Activated naive CD8-positive, alpha-beta T cell treated with anti-CD3 and anti-CD28 coated beads, Interleukin-2, amount 10 ng/mL, durations not matched to agents 7 days and 5 days (primary cell): ENCODE results near the gene ZNF563. TPM values are rescaled to one million over a fixed set of nuclear protein-coding genes. Genes with fewer than 3 reads are reported as not detected.

ENCODE experiments used
- ATAC-seq: fragments of 150-1000 bp; cut with Tn5 transposase; one replicate; pipeline ENCODE4 v1.10.0; 2021; ENCODE audit warnings: low read depth, moderate library complexity
- POLR2A ChIA-PET: fragments of 350-600 bp; sonication (Branson Sonifier 250); formaldehyde crosslinking; loops from one replicate; lab custom pipeline; 2021; ENCODE audit warnings: antibody characterized with exemption; lab: Charles Lee
- DNase-seq: peaks from one replicate; pipeline ENCODE4 v3.0.0; 2021
- H3K27ac Mint-ChIP-seq: one replicate; pipeline ENCODE4 v1.8.0; 2022; ENCODE audit warnings: mild to moderate bottlenecking, mixed read lengths
- H3K27me3 Mint-ChIP-seq: one replicate; pipeline ENCODE4 v1.8.0; 2022; ENCODE audit warnings: mild to moderate bottlenecking, moderate library complexity, mixed read lengths
- H3K36me3 Mint-ChIP-seq: one replicate; pipeline ENCODE4 v1.8.0; 2021; ENCODE audit warnings: mild to moderate bottlenecking, mixed read lengths
- H3K4me1 Mint-ChIP-seq: one replicate; pipeline ENCODE4 v1.8.0; 2021; ENCODE audit warnings: mixed read lengths
- H3K4me3 Mint-ChIP-seq: one replicate; pipeline ENCODE4 v1.8.0; 2022; ENCODE audit warnings: mild to moderate bottlenecking, moderate library complexity, mixed read lengths
- H3K9me3 Mint-ChIP-seq: one replicate; pipeline ENCODE4 v1.8.0; 2021; ENCODE audit warnings: mixed read lengths
- total RNA-seq, 2 experiments: library from RNA; stranded (reverse); gene quantifications; one replicate each; pipeline ENCODE4 v1.2.3, GENCODE V29; 2021

The ZNF563 gene
- total RNA-seq, 2 experiments from 2014 or later: 5.2 to 6.3 TPM

DNA sequence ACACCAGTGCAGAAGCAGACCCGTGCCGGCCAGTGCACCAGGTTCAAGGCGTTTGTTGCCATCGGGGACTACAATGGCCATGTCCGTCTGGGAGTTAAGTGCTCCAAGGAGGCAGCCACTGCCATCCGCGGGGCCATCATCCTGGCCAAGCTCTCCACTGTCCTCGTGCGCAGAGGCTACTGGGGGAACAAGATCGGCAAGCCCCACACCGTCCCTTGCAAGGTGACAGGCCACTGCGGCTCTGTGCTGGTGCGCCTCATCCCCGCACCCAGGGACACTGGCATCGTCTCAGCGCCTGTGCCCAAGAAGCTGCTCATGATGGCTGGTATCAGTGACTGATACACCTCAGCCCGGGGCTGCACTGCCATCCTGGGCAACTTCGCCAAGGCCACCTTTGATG is 48.8 kb downstream of the ZNF563 start:
- POLR2A ChIA-PET: no interaction called here
- no peak overlapping the region for H3K4me3 Mint-ChIP-seq
- DNase-seq (no peak), ATAC-seq (no peak)
- no peaks in the 10 kb centered on the region for H3K27me3 Mint-ChIP-seq
- peaks cover 18% of the 10 kb centered on the region for H3K9me3 Mint-ChIP-seq
- H3K27ac Mint-ChIP-seq: no peak overlapping the region
- H3K4me1 Mint-ChIP-seq: peaks cover 10% of the 10 kb centered on the region
- peaks cover 83% of the 10 kb centered on the region for H3K36me3 Mint-ChIP-seq

DNA sequence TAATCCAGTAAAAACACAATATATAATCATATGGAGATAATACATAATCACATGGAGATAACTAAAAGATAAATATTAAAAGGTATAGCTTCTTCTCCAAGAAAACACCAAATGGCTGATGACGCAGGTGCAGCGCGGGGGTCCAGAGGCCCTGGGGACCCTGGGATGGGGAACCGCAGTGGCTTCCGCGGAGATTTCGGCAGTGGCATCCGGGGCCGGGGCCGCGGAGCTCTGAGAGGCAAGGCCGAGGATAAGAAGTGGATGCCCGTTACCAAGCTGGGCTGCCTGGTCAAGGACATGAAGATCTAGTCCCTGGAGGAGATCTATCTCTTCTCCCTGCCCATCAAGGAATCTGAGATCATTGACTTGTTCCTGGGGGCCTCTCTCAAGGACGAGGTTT is 49.2 kb downstream of the ZNF563 start:
- POLR2A ChIA-PET: no interaction called here
- Mint-ChIP-seq H3K9me3 (peaks cover 18% of the 10 kb centered on the region), H3K36me3 (peaks cover 85% of the 10 kb centered on the region), H3K4me3 (no peak overlapping the region), H3K27me3 (no peaks in the 10 kb centered on the region), H3K27ac (no peak overlapping the region), H3K4me1 (peaks cover 6% of the 10 kb centered on the region)
- ATAC-seq: no peak
- DNase-seq: no peak

DNA sequence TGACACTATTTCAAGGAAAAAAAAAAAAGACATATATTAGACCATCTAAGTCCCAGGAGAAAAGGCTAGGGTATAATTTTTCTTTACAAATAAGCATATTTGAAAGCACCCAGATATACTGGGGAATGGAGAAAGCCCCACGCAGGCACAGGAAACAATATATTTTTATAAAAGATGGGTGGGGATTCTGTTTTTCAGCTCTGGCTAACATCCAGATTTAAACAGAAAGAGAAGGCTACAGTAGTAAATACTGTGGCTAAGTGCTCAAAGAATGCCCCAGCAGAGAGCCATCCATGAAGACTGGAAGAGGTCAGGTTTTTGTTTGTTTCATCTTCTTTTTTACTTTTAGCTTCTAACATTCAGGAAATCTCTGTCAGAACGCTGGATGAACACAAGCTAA is 54.7 kb downstream of the ZNF563 start:
- Mint-ChIP-seq H3K27me3 (no peaks in the 10 kb centered on the region), H3K36me3 (peaks cover 83% of the 10 kb centered on the region), H3K27ac (no peak overlapping the region), H3K4me3 (no peak overlapping the region), H3K4me1 (no peaks in the 10 kb centered on the region), H3K9me3 (peaks cover 37% of the 10 kb centered on the region)
- POLR2A ChIA-PET: interaction anchor here (0.6 kb wide), 1 partner anchor 253 kb away, joined by 3 read pairs; no protein-coding TSS in a partner anchor
- DNase-seq (no peak), ATAC-seq (no peak)

DNA sequence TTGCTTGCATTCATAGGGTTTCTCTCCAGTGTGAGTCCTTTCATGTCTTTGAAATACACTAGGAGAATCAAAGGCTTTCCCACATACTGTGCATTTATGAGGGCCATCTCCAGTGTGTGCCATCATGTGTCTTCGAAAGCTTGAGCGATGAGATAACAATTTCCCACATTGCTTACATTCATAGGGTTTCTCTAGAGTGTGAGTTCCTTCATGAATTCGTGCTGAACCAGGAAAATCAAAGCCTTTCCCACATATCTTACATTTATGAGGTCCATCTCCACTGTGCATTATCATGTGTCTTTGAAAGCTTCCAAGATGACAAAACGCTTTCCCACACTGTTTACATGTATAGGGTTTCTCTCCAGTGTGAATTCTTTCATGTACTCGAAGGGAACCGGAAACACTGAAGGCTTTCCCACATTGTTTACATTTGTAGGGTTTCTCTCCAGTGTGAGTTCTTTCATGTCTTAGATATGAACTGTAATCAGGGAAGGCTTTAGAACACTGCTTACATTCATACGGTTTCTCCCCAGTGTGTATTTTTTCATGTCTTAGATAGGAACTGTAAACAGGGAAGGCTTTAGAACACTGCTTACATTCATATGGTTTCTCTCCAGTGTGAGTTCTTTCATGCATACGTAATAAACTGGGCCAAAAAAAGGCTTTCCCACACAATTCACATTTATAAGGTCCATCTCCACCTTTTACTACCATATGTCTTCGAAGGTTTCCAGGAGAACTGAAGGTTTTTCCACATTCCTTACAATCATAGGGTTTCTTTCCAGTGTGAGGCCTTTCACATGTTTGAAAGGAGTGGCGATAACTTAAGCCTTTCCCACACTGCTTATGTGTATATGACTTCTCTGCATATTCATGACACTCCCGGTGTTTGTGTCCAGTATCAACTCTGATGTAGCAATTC is 60.2 kb downstream of the ZNF563 start:
- DNase-seq: no peak
- no peak overlapping the region for H3K27ac Mint-ChIP-seq
- no peaks in the 10 kb centered on the region for H3K27me3 Mint-ChIP-seq
- POLR2A ChIA-PET: no interaction called here
- H3K36me3 Mint-ChIP-seq: peaks cover 77% of the 10 kb centered on the region
- H3K9me3 Mint-ChIP-seq: peaks cover 55% of the 10 kb centered on the region
- no peak for ATAC-seq
- H3K4me1 Mint-ChIP-seq: no peaks in the 10 kb centered on the region
- H3K4me3 Mint-ChIP-seq: no peak overlapping the region

DNA sequence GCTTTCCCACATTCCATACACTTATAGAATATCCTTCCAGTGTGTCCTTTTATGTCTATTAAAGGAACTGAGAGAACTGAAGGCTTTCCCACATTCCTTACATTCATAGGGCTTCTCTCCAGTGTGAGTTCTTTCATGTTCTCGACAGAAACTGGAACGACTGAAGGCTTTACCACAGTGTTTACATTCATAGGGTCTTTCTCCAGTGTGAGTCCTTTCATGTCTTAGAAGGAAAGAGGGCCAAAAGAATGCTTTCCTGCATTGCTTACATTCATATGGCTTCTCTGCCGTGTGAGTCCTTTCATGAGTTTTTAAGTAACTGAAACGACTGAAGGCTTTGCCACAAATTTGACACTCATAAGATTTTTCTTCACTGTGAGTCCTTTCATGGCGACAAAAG is 61.0 kb downstream of the ZNF563 start:
- H3K27ac Mint-ChIP-seq: no peak overlapping the region

DNA sequence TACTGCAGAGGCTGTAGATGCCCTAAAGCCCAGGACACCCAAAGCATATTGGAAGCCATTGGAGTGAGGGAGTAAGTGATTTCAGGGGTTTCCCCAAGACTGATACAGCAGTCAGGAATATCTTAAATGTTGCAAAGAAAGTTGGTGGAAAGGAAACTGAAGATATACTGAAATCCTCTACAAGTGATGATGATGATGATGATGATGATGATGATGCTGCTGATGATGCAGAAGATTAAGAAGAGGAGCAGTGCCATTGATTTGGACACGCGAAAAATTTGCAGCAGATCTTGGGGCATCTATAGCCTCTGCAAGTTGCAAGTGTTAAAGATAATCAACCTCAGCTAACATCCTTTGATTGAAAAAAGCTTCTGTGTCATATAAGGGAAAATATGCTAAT is 62.6 kb downstream of the ZNF563 start:
- peaks cover 46% of the 10 kb centered on the region for H3K9me3 Mint-ChIP-seq
- H3K4me1 Mint-ChIP-seq: no peaks in the 10 kb centered on the region
- H3K36me3 Mint-ChIP-seq: peaks cover 63% of the 10 kb centered on the region
- ATAC-seq (no peak), DNase-seq (no peak)
- H3K27ac Mint-ChIP-seq: no peak overlapping the region
- H3K4me3 Mint-ChIP-seq: no peak overlapping the region
- no peaks in the 10 kb centered on the region for H3K27me3 Mint-ChIP-seq
- POLR2A ChIA-PET: no interaction called here

More for the DNA sequence above, 61.0 kb downstream of the ZNF563 start:
- H3K4me1 Mint-ChIP-seq: no peaks in the 10 kb centered on the region
- H3K27me3 Mint-ChIP-seq: no peaks in the 10 kb centered on the region
- peaks cover 55% of the 10 kb centered on the region for H3K9me3 Mint-ChIP-seq
- peaks cover 75% of the 10 kb centered on the region for H3K36me3 Mint-ChIP-seq
- no peak for DNase-seq
- POLR2A ChIA-PET: no interaction called here
- H3K4me3 Mint-ChIP-seq: no peak overlapping the region
- no peak for ATAC-seq

Other genes starting within 250 kb of the ZNF563 start
- gene ZNF20, start 193.3 kb downstream of the ZNF563 start, total RNA-seq: 1 to 10 TPM; 5.9 to 7.2 TPM
- gene ZNF625, start 176.9 kb downstream of the ZNF563 start, total RNA-seq: 1 to 10 TPM; 7.2 to 8.2 TPM
- gene ZNF136, start 170.5 kb downstream of the ZNF563 start, total RNA-seq: 10 to 100 TPM; 16.4 to 18.2 TPM
- gene ZNF44, start 38.8 kb downstream of the ZNF563 start, total RNA-seq: 10 to 100 TPM; 20.8 to 21.8 TPM
- gene ZNF442, start 32.0 kb upstream of the ZNF563 start, total RNA-seq: 1 to 10 TPM; 2.6 to 4.3 TPM
- 1 to 10 TPM; 7.6 to 7.9 TPM for gene ZNF799, start 67.6 kb upstream of the ZNF563 start, total RNA-seq
- gene ZNF443, start 107.4 kb upstream of the ZNF563 start, total RNA-seq: 1 to 10 TPM; 6.9 to 7.1 TPM
- 1 to 10 TPM; 4.9 to 5.0 TPM for gene ZNF709, start 151.2 kb upstream of the ZNF563 start, total RNA-seq
- gene ZNF564, start 217.8 kb upstream of the ZNF563 start, total RNA-seq: 10 to 100 TPM; 18.1 to 19.0 TPM